K562 (cell line): ENCODE results near the gene MASP1. TPM values are rescaled to one million over a fixed set of nuclear protein-coding genes. Genes with fewer than 3 reads are reported as not detected.

ENCODE experiments used
- ATAC-seq: fragments of 200-7000 bp; cut with Tn5 transposase; 3 replicates; pipeline ENCODE4 v1.9.1; 2020; ENCODE audit warnings: moderate library complexity
- BruUV-seq: library from RNA; stranded (reverse); fragments of 400-500 nt; replicated peaks from 2 replicates; lab custom pipeline; 2021; lab: Mats Ljungman, UMichigan
- CTCF ChIA-PET: fragments of 300-600 bp; formaldehyde crosslinking; extraction: SDS; loops from one replicate; lab custom pipeline; 2021; ENCODE audit warnings: low intra/inter-chr PET ratio; lab: Yijun Ruan, JAX
- POLR2A ChIA-PET: fragments of 300-600, 350-650 bp; sonication (Branson Sonifier 250); formaldehyde crosslinking; extraction: SDS; loops from one replicate; lab custom pipeline; 2021; ENCODE audit warnings: antibody characterized with exemption, inconsistent platforms; lab: Yijun Ruan, JAX
- DNase-seq, 4 experiments: peaks; one replicate each; pipeline versions ENCODE4 v3.0.0 to v3.0.0-alpha.2; 2011 to 2018; ENCODE audit warnings: low spot score in 3 of 4, mixed read lengths in 3 of 4; ENCODE audit errors: extremely low read depth in 1 of 4
- FAIRE-seq: peaks from 2 replicates; lab custom pipeline; 2011; peaks lifted over from hg19 to GRCh38; lab: Jason Lieb, UNC
- H2AFZ ChIP-seq: 2 replicates; pipeline ENCODE4 v1.6.0; 2011; ENCODE audit warnings: low read depth, low read length, control low read depth, inconsistent platforms
- H3K27ac ChIP-seq: fragments of 200-600 bp; 3 replicates; pipeline ENCODE4 v1.8.0; 2011; ENCODE audit warnings: low read depth, mild to moderate bottlenecking, control low read depth, inconsistent platforms, low read length, moderate library complexity, mixed read lengths; ENCODE audit errors: extremely low read depth
- H3K27me3 ChIP-seq, 2 experiments: fragments of 300-600 bp in 1 of 2; 2 replicates in 1 of 2; 3 replicates in 1 of 2; pipeline versions ENCODE4 v1.6.0 to v1.8.0; 2011; ENCODE audit warnings: inconsistent platforms in 2 of 2, low read length in 2 of 2, mild to moderate bottlenecking in 1 of 2, mixed read lengths in 1 of 2, moderate library complexity in 1 of 2; ENCODE audit not compliant: control insufficient read depth in 2 of 2, insufficient read depth in 2 of 2
- H3K36me3 ChIP-seq: fragments of 300-600 bp; 3 replicates; pipeline ENCODE4 v1.8.0; 2011; ENCODE audit warnings: mild to moderate bottlenecking, low read length, inconsistent platforms; ENCODE audit not compliant: control insufficient read depth, insufficient read depth
- H3K4me1 ChIP-seq, 2 experiments: fragments of 200-600 bp in 1 of 2; replicated peaks in 1 of 2; 2 replicates in 1 of 2; 3 replicates in 1 of 2; pipeline versions ENCODE4 v1.5.1 to v1.8.0; 2011; ENCODE audit warnings: inconsistent platforms in 2 of 2, low read length in 2 of 2, mild to moderate bottlenecking in 1 of 2, mixed read lengths in 1 of 2, moderate library complexity in 1 of 2; ENCODE audit not compliant: control insufficient read depth in 2 of 2, insufficient read depth in 2 of 2
- H3K4me2 ChIP-seq: 2 replicates; pipeline ENCODE4 v1.6.1; 2011; ENCODE audit warnings: low read length, control low read depth, inconsistent platforms, mixed read lengths; ENCODE audit not compliant: insufficient read depth
- H3K4me3 ChIP-seq: fragments of 200-600 bp; sonication (generic), shearing (Covaris generic); 2 replicates; pipeline ENCODE4 v1.5.1; 2016; ENCODE audit warnings: control low read depth, inconsistent platforms
- H3K79me2 ChIP-seq: fragments of 200-600 bp; 3 replicates; pipeline ENCODE4 v1.8.0; 2011; ENCODE audit warnings: low read length, inconsistent platforms; ENCODE audit not compliant: control insufficient read depth, insufficient read depth
- H3K9ac ChIP-seq, 2 experiments: 2 replicates each; pipeline versions ENCODE4 v1.6.0 to v1.6.1; 2011; ENCODE audit warnings: low read depth in 2 of 2, low read length in 2 of 2, control low read depth in 1 of 2, inconsistent platforms in 1 of 2, mild to moderate bottlenecking in 1 of 2, mixed read lengths in 1 of 2; ENCODE audit not compliant: insufficient read depth in 1 of 2
- H3K9me1 ChIP-seq: one replicate; pipeline ENCODE4 v1.6.0; 2011; ENCODE audit warnings: inconsistent platforms, mild to moderate bottlenecking, low read length, moderate library complexity; ENCODE audit not compliant: control insufficient read depth, insufficient read depth
- H3K9me3 ChIP-seq: replicated peaks from 2 replicates; pipeline ENCODE4 v1.5.1; 2011; ENCODE audit warnings: low read depth, low read length, inconsistent platforms; ENCODE audit not compliant: control insufficient read depth, insufficient read depth
- H4K20me1 ChIP-seq: replicated peaks from 2 replicates; pipeline ENCODE4 v1.6.1; 2011; ENCODE audit warnings: low read length, inconsistent platforms, mixed read lengths; ENCODE audit not compliant: control insufficient read depth, insufficient read depth
- FOXA3 ChIP-seq, 2 experiments: fragments of 450-650 bp in 1 of 2; sonication (generic) in 1 of 2; formaldehyde crosslinking; IDR thresholded peaks in 1 of 2; conservative IDR thresholded peaks in 1 of 2; 2 replicates each; pipeline versions ENCODE4 v1.4.0 to v1.8.0; 2020 to 2022; ENCODE audit warnings: mild to moderate bottlenecking in 2 of 2, missing genetic modification reagents in 1 of 2
- TCF7L2 ChIP-seq: fragments of 150-350 bp; IDR thresholded peaks from 2 replicates; pipeline ENCODE4 v1.6.1; 2016; ENCODE audit warnings: low read depth, mild to moderate bottlenecking, low read length, moderate library complexity
- YY1 ChIP-seq, 3 experiments: IDR thresholded peaks; 2 replicates each; pipeline ENCODE4 v1.6.1; 2011; ENCODE audit warnings: low read length in 2 of 3, mild to moderate bottlenecking in 2 of 3, moderate library complexity in 2 of 3, borderline replicate concordance in 1 of 3, control low read depth in 1 of 3, low read depth in 1 of 3; ENCODE audit not compliant: insufficient read depth in 3 of 3, insufficient replicate concordance in 2 of 3, control insufficient read depth in 1 of 3, insufficient read length in 1 of 3; ENCODE audit errors: extremely low read depth in 1 of 3
- ZNF184 ChIP-seq: sonication (generic); formaldehyde crosslinking; IDR thresholded peaks from 2 replicates; pipeline ENCODE4 v1.5.0; 2020; ENCODE audit warnings: missing genetic modification reagents
- ZNF77 ChIP-seq: fragments of 250-450 bp; sonication (Bioruptor Pico); IDR thresholded peaks from 2 replicates; pipeline ENCODE4 v1.5.0; 2020
- WGBS: fragments of 100-300 bp; shearing (Covaris generic); methylation state at CpG from one replicate; pipeline ENCODE4 v1.1.6; 2016; ENCODE audit warnings: low coverage, mixed read lengths; ENCODE audit not compliant: insufficient coverage; ENCODE audit errors: missing lambda C conversion rate; 5-methylcytosine and 5-hydroxymethylcytosine counted together
- in situ Hi-C: fragments of 300-500 bp; cut with MboI; formaldehyde crosslinking; loops from 4 replicates; pipeline ENCODE4 v1.15.0; 2018; ENCODE audit warnings: inconsistent platforms, mixed read lengths
- intact Hi-C: fragments of 100-400 bp; cut with micrococcal nuclease; formaldehyde crosslinking; loops from 2 replicates; pipeline ENCODE4 v1.14.2; 2022
- polyA plus RNA-seq, 8 experiments: library from polyadenylated mRNA; depleted of rRNA in 4 of 8; stranded (reverse) in 5 of 8; unstranded in 3 of 8; fragments of >200 nt; fragmentation: Nextera tagmentation in 2 of 8; fragmentation: Illumina TruSeq in 1 of 8; extraction: Ambion mirVana in 2 of 8; extraction: Trizol in 1 of 8; gene quantifications; 2 replicates each; pipeline versions ENCODE4 v1.2.1 to v1.2.3, GENCODE V29; 2011 to 2014; ENCODE audit warnings: inconsistent platforms in 1 of 8, missing spikeins in 1 of 8
- total RNA-seq, 7 experiments: library from RNA; depleted of rRNA in 6 of 7; stranded (reverse); fragments of >200 nt in 6 of 7; fragmentation: Illumina TruSeq in 2 of 7; extraction: Trizol in 2 of 7; gene quantifications; 2 replicates each; pipeline versions ENCODE4 v1.2.1 to v1.2.3, GENCODE V29; 2011 to 2021; ENCODE audit warnings: low replicate concordance in 1 of 7

The MASP1 gene
- total and polyA plus RNA-seq, 9 of the 15 experiments (the other 6 are each of a cell fraction or from before 2014, with no cell fraction given): 0.03 to 0.24 (median 0.20) TPM; not detected in 3

DNA sequence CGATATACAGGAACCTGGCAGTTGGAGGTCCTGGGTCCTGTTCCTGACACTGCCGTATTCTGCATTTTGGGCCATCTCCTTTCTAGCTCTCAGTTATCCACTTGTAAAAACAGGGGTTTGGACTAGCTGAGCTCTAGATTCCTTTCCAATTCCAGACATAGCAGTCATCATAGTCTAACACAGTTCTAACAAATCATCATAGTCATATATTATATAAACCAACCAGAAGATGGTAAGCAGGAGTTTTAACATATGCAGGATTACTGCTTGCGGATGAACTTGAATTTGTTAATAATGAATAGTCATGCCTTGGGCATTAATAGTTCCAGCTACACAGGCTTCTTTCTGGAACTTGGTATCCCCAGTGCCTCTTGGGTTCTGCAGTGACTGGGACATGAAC lies 26.6 kb downstream of the MASP1 start:
- Histone ChIP-seq H3K9ac (no peak overlapping the region), H3K4me1 (no peaks in the 10 kb centered on the region; a peak in 1 of 5 replicates), H3K9me3 (no peaks in the 10 kb centered on the region), H3K27me3 (peaks cover 0 to 9% of the 10 kb centered on the region in 2 experiments; a peak in 1 of 5 replicates), H3K79me2 (no peaks in the 10 kb centered on the region), H3K36me3 (no peaks in the 10 kb centered on the region), H3K9me1 (no peaks in the 10 kb centered on the region), H4K20me1 (no peaks in the 10 kb centered on the region), H2AFZ (no peak overlapping the region), H3K27ac (no peak overlapping the region), H3K4me3 (no peak overlapping the region), H3K4me2 (no peak overlapping the region)
- DNase-seq (no peak), ATAC-seq (no peak), FAIRE-seq (no peak)
- BruUV-seq: no TSS peak
- CTCF ChIA-PET: no interaction called here
- in situ Hi-C loops: no loop called here
- 5% methylated on average over 3 of the region's 3 CpGs for WGBS
- intact Hi-C loops: no loop called here
- POLR2A ChIA-PET: interaction anchor here (2.0 kb wide), 1 partner anchor 10 kb away, joined by 8 read pairs; no protein-coding TSS in a partner anchor
- TF ChIP-seq ZNF77 (CRISPR knock-in tag) (no peak), YY1 (IDR thresholded peaks at IDR 0.05; ENCODE audit: borderline replicate concordance in 1 of 3, control insufficient read depth in 1 of 3, extremely low read depth in 1 of 3, insufficient read depth in 3 of 3, insufficient read length in 1 of 3, insufficient replicate concordance in 2 of 3, low read depth in 1 of 3, low read length in 2 of 3) (no peak), ZNF184 (CRISPR knock-in tag) (no peak)

DNA sequence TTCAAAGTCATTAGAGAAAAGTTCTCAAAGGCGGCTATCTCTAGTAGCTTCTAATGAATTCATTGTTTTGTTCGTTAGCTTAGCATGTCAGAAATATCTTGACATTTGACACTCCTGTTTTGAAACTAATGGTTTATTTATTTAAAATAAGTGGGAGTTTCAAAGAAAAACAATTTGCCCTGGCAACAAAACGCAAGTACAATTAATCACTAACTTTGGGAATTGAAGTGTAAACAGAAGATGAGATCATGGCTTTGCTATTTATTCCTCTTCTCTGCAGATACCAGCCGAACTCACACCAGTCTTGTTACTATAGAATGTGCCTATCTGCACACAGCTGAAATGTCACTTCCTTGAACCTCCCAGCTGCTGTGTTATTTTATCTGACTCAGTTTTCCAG lies 27.5 kb downstream of the MASP1 start:
- H3K9me1 ChIP-seq: no peaks in the 10 kb centered on the region
- CTCF ChIA-PET: no interaction called here
- H3K27ac ChIP-seq: no peak overlapping the region
- WGBS: 2% methylated on average over 4 of the region's 4 CpGs
- no peaks in the 10 kb centered on the region for H3K9me3 ChIP-seq
- no peaks in the 10 kb centered on the region for H3K36me3 ChIP-seq
- peaks cover 0 to 9% of the 10 kb centered on the region in 2 experiments; a peak in 1 of 5 replicates for H3K27me3 ChIP-seq
- no peak for TF ChIP-seq TCF7L2
- TF ChIP-seq FOXA3 (CRISPR knock-in tag; conservative IDR thresholded peaks at IDR 0.05 in 1 of 2, IDR thresholded peaks at IDR 0.05 in 1 of 2): peak in 1 of 2 experiments; percentile 44; a peak in 2 of 4 replicates
- H4K20me1 ChIP-seq: no peaks in the 10 kb centered on the region
- no peak for FAIRE-seq
- DNase-seq: no peak
- intact Hi-C loops (no loop called here), in situ Hi-C loops (no loop called here)
- H3K4me1 ChIP-seq: no peaks in the 10 kb centered on the region; a peak in 1 of 5 replicates
- ATAC-seq: no peak
- no peak overlapping the region for H3K4me2 ChIP-seq
- no peaks in the 10 kb centered on the region for H3K79me2 ChIP-seq
- no peak overlapping the region for H3K4me3 ChIP-seq
- H3K9ac ChIP-seq: no peak overlapping the region
- BruUV-seq: no TSS peak
- no peak overlapping the region for H2AFZ ChIP-seq
- POLR2A ChIA-PET: interaction anchor here (0.6 kb wide), 1 partner anchor 1670 kb away, joined by 4 read pairs; no protein-coding TSS in a partner anchor
